Measurements from ENCODE around the gene METTL16.

DNA sequence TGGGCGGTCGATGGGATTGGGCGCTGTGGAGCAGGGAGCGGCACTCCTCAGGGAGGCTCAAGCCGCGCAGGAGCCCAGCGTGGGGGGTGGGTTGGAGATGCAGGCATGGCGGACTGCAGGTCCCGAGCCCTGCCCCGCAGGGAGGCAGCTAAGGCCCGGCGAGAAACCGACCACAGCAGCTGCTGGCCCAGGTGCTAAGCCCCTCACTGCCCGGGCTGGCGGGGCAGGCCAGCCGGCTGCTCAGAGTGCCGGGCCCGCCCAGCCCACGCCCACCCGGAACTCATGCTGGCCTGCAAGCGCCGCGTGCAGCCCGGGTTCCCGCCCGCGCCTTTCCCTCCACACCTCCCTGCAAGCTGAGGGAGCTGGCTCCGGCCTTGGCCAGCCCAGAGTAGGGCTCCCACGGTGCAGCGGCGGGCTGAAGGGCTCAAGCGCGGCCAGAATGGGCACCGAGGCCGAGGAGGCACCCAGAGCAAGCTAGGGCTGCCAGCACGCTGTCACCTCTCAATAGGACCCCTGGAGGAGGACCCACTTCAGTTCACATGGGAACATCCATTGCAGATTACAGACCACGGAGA, 20.5 kb upstream of the METTL16 start:
- TF ChIP-seq, protein P1, sequence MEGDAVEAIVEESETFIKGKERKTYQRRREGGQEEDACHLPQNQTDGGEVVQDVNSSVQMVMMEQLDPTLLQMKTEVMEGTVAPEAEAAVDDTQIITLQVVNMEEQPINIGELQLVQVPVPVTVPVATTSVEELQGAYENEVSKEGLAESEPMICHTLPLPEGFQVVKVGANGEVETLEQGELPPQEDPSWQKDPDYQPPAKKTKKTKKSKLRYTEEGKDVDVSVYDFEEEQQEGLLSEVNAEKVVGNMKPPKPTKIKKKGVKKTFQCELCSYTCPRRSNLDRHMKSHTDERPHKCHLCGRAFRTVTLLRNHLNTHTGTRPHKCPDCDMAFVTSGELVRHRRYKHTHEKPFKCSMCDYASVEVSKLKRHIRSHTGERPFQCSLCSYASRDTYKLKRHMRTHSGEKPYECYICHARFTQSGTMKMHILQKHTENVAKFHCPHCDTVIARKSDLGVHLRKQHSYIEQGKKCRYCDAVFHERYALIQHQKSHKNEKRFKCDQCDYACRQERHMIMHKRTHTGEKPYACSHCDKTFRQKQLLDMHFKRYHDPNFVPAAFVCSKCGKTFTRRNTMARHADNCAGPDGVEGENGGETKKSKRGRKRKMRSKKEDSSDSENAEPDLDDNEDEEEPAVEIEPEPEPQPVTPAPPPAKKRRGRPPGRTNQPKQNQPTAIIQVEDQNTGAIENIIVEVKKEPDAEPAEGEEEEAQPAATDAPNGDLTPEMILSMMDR (IDR thresholded peaks at IDR 0.05): no peak
- no peak for TF ChIP-seq POLR2A (IDR thresholded peaks at IDR 0.05)

Data from prostate gland (tissue), 2 donors.